Colonic mucosa (tissue), 4 donors: ENCODE results near the gene SCFD2. TPM values are rescaled to one million over a fixed set of nuclear protein-coding genes. Genes with fewer than 3 reads are reported as not detected.

Source experiments
- DNase-seq: peaks from one replicate; pipeline ENCODE4 v3.0.0-alpha.2; 2020
- H3K27ac ChIP-seq: fragments of 200-600 bp; one replicate; pipeline ENCODE4 v1.8.0; 2021
- H3K27me3 ChIP-seq: fragments of 200-600 bp; one replicate; pipeline ENCODE4 v1.8.0; 2021
- H3K36me3 ChIP-seq: fragments of 200-600 bp; one replicate; pipeline ENCODE4 v1.8.0; 2021
- H3K4me1 ChIP-seq: fragments of 200-600 bp; one replicate; pipeline ENCODE4 v1.8.0; 2021; ENCODE audit warnings: mild to moderate bottlenecking
- H3K4me3 ChIP-seq: fragments of 200-600 bp; one replicate; pipeline ENCODE4 v1.8.0; 2021
- H3K9ac ChIP-seq, 2 donors: one replicate each; pipeline ENCODE4 v1.7.0; 2013; ENCODE audit warnings: control low read depth in 2 of 2, low read depth in 2 of 2, low read length in 2 of 2
- H3K9me3 ChIP-seq: fragments of 200-600 bp; one replicate; pipeline ENCODE4 v1.8.0; 2021
- intact Hi-C: fragments of 100-400 bp; cut with DNase I; formaldehyde crosslinking; loops from one replicate; pipeline ENCODE4 v1.14.1; 2022
- total RNA-seq, 2 donors: library from RNA; stranded (reverse); fragmentation: NEBNext Ultra II Directional in 1 of 2; extraction: Animal tissue kit (Norgen Biotek cat#: 25700) in 1 of 2; gene quantifications; one replicate each; pipeline ENCODE4 v1.2.1, GENCODE V29; 2021
- TF ChIP-seq, protein P1 (sequence below): fragments of 200-600 bp; IDR thresholded peaks from one replicate; pipeline ENCODE4 v1.8.0; 2022; ENCODE audit warnings: antibody characterized with exemption, mild to moderate bottlenecking
- donor health status: healthy.
- donor health status: DM: no; HTN: no; CAD: no.
- donor health status: DM: no; HTN: no; CAD: no.

The SCFD2 gene
- total RNA-seq, 2 donors from 2014 or later = 11.5 to 29.4 TPM

DNA sequence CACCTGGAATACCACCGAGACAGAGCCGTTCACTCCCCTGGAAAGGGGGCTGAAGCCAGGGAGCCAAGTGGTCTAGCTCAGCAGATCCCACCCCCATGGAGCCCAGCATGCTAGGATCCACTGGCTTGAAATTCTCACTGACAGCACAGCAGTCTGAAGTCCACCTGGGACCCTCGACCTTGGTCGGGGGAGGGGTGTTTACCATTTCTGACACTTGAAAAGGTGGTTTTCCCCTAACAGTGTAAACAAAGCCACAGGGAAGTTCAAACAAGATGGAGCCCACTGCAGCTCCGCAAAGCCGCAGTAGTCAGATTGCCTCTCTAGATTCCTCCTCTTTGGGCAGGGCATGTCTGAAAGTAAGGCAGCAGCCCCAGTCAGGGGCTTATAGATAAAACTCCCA, 260.5 kb downstream of the SCFD2 start:
- no peak overlapping the region for H3K27ac ChIP-seq
- TF ChIP-seq, protein P1, sequence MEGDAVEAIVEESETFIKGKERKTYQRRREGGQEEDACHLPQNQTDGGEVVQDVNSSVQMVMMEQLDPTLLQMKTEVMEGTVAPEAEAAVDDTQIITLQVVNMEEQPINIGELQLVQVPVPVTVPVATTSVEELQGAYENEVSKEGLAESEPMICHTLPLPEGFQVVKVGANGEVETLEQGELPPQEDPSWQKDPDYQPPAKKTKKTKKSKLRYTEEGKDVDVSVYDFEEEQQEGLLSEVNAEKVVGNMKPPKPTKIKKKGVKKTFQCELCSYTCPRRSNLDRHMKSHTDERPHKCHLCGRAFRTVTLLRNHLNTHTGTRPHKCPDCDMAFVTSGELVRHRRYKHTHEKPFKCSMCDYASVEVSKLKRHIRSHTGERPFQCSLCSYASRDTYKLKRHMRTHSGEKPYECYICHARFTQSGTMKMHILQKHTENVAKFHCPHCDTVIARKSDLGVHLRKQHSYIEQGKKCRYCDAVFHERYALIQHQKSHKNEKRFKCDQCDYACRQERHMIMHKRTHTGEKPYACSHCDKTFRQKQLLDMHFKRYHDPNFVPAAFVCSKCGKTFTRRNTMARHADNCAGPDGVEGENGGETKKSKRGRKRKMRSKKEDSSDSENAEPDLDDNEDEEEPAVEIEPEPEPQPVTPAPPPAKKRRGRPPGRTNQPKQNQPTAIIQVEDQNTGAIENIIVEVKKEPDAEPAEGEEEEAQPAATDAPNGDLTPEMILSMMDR = no peak
- no peak for DNase-seq
- H3K27me3 ChIP-seq = no peaks in the 10 kb centered on the region
- intact Hi-C loops = no loop called here
- H3K36me3 ChIP-seq = no peaks in the 10 kb centered on the region
- no peak overlapping the region for H3K4me3 ChIP-seq
- H3K9me3 ChIP-seq = no peaks in the 10 kb centered on the region
- no peak overlapping the region for H3K9ac ChIP-seq
- no peaks in the 10 kb centered on the region for H3K4me1 ChIP-seq

DNA sequence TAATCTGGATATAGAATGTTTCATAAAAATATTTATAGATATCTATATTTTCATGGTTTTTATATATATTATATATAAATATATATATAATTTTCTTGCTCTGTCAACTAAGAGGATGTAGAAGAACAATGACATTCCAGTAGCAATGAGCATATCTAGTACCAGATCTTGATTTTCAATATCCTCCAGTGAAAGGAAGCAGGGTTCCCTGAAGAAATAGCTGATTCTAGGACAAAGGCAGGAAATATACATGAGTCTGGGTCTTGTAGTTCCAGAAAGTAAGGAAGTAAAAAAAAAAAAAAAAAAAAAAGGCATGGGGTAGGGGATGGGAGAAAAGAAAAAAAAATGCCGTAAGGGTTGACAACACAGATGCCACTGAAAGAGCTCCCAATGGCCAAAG, 262.4 kb downstream of the SCFD2 start:
- H3K9me3 ChIP-seq = no peaks in the 10 kb centered on the region
- H3K4me1 ChIP-seq = no peaks in the 10 kb centered on the region
- intact Hi-C loops = no loop called here
- H3K27me3 ChIP-seq = no peaks in the 10 kb centered on the region
- TF ChIP-seq, protein P1 = no peak
- no peak for DNase-seq
- no peak overlapping the region for H3K4me3 ChIP-seq
- no peaks in the 10 kb centered on the region for H3K36me3 ChIP-seq
- no peak overlapping the region for H3K9ac ChIP-seq
- no peak overlapping the region for H3K27ac ChIP-seq

DNA sequence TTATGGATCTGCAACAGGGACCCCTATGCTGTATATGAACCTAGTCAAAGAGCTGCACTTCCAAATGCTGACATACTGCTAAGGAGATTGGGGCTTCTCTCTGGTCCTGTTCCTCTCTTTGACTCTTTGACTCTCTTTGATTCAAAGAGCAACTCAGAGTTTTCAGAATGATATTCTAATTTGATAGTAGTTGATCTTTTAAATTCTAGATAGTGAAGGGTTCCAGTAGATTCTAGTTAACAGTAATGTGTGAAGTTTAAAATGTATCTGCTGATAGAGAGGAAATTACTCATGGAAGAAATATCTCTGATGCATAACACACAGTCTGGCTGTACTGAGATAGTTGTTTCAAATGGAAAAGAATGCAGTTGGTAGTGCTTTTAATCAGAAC, 264.7 kb downstream of the SCFD2 start:
- Histone ChIP-seq H3K36me3 (no peaks in the 10 kb centered on the region), H3K9me3 (no peaks in the 10 kb centered on the region), H3K27me3 (no peaks in the 10 kb centered on the region), H3K4me1 (no peaks in the 10 kb centered on the region), H3K9ac (no peak overlapping the region), H3K27ac (no peak overlapping the region), H3K4me3 (no peak overlapping the region)
- intact Hi-C loops = no loop called here
- no peak for DNase-seq
- TF ChIP-seq, protein P1 = no peak

DNA sequence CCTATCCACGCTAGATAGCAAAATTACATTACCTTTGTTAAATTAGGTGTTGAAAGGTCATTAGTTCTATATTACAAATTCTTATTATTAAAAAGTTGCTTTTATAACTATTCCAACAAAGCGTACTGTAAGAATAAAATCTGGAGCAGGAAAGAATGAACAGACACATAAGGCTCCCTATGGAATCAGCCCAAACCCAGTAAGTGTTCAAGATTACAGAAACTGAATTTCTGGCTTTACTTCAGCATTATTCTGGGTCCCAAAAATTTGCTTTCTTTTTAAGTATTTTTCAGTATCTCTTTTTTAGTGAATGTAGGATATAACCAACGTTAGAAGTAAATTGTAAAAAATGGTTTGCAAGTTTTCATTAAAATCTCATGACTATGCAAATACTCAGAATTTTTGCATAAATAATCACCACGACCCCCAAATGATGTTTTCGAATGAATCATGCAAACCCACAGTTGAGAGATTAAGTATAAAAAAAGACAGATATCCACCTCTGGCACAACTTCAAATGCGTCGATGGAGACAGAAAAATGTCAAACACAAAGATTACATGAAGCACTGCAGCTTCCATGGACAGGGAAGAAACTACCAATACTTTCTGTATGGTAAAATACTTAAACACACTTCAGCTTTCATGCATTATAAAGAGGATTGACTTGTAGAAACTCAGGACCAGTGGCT, 265.2 kb downstream of the SCFD2 start:
- Histone ChIP-seq H3K4me1 (no peaks in the 10 kb centered on the region), H3K9ac (no peak overlapping the region), H3K9me3 (no peaks in the 10 kb centered on the region), H3K4me3 (no peak overlapping the region), H3K27me3 (no peaks in the 10 kb centered on the region), H3K27ac (no peak overlapping the region), H3K36me3 (no peaks in the 10 kb centered on the region)
- intact Hi-C loops = no loop called here
- TF ChIP-seq, protein P1 = no peak
- DNase-seq = no peak

DNA sequence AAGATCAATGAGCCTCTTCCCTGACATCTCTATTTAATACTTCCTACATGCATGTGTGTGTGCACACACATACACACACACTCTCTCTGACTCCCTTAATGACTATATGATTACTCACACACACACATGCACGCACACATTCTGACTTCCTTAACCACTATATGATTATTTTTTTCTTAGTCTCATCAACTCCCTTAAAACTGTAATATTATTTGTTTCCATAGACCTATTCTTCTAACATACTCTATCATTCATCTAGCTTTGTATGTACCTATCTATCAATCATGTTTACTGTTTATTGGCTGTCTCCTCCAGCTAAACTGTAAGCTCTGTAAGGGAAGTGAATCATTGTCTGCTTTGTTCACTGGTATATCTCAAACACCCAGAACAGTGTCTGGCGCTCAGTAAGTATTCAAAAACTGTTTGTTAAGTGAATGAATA, 267.2 kb downstream of the SCFD2 start:
- intact Hi-C loops = no loop called here
- no peak for DNase-seq
- Histone ChIP-seq H3K27ac (no peak overlapping the region), H3K4me1 (no peaks in the 10 kb centered on the region), H3K36me3 (no peaks in the 10 kb centered on the region), H3K9ac (no peak overlapping the region), H3K9me3 (no peaks in the 10 kb centered on the region), H3K27me3 (no peaks in the 10 kb centered on the region), H3K4me3 (no peak overlapping the region)
- TF ChIP-seq, protein P1 = no peak
